ENCODE measurements around the gene TRAPPC11.

Gene TRAPPC11

DNA sequence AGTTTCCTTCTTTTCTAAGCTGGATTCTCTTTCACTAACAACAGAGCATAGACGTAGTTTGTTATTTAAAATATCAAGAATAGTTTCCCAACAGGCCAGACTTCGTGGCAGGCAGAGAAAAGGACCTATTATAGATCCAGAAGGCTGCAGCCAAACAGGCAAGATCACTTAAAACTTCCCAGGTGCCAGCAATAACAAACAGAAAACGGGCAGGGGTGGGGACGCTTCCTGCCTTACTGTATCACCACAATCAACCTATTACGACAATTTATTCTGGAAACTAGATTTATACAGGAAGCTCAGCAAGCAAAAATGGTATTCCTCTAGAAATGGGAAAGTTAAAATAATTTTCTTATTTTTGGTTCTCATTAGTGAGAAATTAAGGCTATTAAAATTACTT lies 22.2 kb upstream of the TRAPPC11 start:
- H3K9me2 ChIP-seq (replicated peaks; ENCODE audit: low read depth, low read length), result no peaks in the 10 kb centered on the region
- H2AFZ ChIP-seq (ENCODE audit: low read length), result no peak overlapping the region
- no peaks in the 10 kb centered on the region for H3K9me3 ChIP-seq (ENCODE audit: insufficient read depth, low read depth, low read length)
- H3K4me2 ChIP-seq (ENCODE audit: low read depth, low read length, poor library complexity, severe bottlenecking), result no peak overlapping the region
- no peaks in the 10 kb centered on the region for H3K36me3 ChIP-seq (ENCODE audit: insufficient read depth, low read length)
- H3K9ac ChIP-seq (ENCODE audit: low read depth, low read length, poor library complexity, severe bottlenecking), result no peak overlapping the region
- H3K4me3 ChIP-seq (ENCODE audit: low read length, poor library complexity, severe bottlenecking), result no peak overlapping the region
- H3K79me2 ChIP-seq (ENCODE audit: insufficient read depth, low read length), result no peaks in the 10 kb centered on the region
- H4K20me1 ChIP-seq (ENCODE audit: insufficient read depth, low read length, poor library complexity, severe bottlenecking), result no peaks in the 10 kb centered on the region
- no peaks in the 10 kb centered on the region for H3K27me3 ChIP-seq (ENCODE audit: insufficient read depth, low read length, poor library complexity, severe bottlenecking)
- no peaks in the 10 kb centered on the region for H3K4me1 ChIP-seq (ENCODE audit: insufficient read depth, low read length, poor library complexity, severe bottlenecking)
- no peaks in the 10 kb centered on the region for H3F3A ChIP-seq (ENCODE audit: low read depth)
- TF ChIP-seq, protein P1, sequence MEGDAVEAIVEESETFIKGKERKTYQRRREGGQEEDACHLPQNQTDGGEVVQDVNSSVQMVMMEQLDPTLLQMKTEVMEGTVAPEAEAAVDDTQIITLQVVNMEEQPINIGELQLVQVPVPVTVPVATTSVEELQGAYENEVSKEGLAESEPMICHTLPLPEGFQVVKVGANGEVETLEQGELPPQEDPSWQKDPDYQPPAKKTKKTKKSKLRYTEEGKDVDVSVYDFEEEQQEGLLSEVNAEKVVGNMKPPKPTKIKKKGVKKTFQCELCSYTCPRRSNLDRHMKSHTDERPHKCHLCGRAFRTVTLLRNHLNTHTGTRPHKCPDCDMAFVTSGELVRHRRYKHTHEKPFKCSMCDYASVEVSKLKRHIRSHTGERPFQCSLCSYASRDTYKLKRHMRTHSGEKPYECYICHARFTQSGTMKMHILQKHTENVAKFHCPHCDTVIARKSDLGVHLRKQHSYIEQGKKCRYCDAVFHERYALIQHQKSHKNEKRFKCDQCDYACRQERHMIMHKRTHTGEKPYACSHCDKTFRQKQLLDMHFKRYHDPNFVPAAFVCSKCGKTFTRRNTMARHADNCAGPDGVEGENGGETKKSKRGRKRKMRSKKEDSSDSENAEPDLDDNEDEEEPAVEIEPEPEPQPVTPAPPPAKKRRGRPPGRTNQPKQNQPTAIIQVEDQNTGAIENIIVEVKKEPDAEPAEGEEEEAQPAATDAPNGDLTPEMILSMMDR (conservative IDR thresholded peaks at IDR 0.05; ENCODE audit: low read length), result no peak
- TF ChIP-seq EZH2phosphoT487 (IDR thresholded peaks at IDR 0.05; ENCODE audit: borderline replicate concordance), result no peak

DNA sequence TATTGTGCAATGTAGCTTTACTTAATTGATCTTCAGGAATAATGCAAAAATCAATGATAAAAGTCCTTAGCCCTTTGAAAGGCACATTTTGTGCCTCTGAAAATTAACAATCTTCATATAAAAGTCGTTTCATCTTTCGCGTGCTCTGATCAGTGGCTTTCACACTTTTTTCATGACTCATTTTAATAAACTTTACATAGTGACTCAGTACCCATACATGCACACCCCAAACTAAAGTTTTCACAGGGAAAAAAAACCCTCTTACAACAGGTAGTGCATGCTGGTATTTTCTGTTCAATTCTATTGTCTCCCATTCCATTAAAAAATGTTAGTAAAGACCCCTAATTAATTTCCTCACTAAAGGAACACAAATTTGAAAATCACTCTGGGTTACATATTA lies 21.6 kb upstream of the TRAPPC11 start:
- Histone ChIP-seq H3K36me3 (ENCODE audit: insufficient read depth, low read length) (no peaks in the 10 kb centered on the region), H3K4me2 (ENCODE audit: low read depth, low read length, poor library complexity, severe bottlenecking) (no peak overlapping the region), H3K27me3 (ENCODE audit: insufficient read depth, low read length, poor library complexity, severe bottlenecking) (no peaks in the 10 kb centered on the region), H4K20me1 (ENCODE audit: insufficient read depth, low read length, poor library complexity, severe bottlenecking) (no peaks in the 10 kb centered on the region), H3K4me3 (ENCODE audit: low read length, poor library complexity, severe bottlenecking) (no peak overlapping the region), H3K79me2 (ENCODE audit: insufficient read depth, low read length) (no peaks in the 10 kb centered on the region), H2AFZ (ENCODE audit: low read length) (no peak overlapping the region), H3F3A (ENCODE audit: low read depth) (no peaks in the 10 kb centered on the region), H3K9ac (ENCODE audit: low read depth, low read length, poor library complexity, severe bottlenecking) (no peak overlapping the region), H3K4me1 (ENCODE audit: insufficient read depth, low read length, poor library complexity, severe bottlenecking) (no peaks in the 10 kb centered on the region), H3K9me2 (replicated peaks; ENCODE audit: low read depth, low read length) (no peaks in the 10 kb centered on the region), H3K9me3 (ENCODE audit: insufficient read depth, low read depth, low read length) (no peaks in the 10 kb centered on the region)
- TF ChIP-seq, protein P1 (conservative IDR thresholded peaks at IDR 0.05; ENCODE audit: low read length), result no peak
- no peak for TF ChIP-seq EZH2phosphoT487 (IDR thresholded peaks at IDR 0.05; ENCODE audit: borderline replicate concordance)

DNA sequence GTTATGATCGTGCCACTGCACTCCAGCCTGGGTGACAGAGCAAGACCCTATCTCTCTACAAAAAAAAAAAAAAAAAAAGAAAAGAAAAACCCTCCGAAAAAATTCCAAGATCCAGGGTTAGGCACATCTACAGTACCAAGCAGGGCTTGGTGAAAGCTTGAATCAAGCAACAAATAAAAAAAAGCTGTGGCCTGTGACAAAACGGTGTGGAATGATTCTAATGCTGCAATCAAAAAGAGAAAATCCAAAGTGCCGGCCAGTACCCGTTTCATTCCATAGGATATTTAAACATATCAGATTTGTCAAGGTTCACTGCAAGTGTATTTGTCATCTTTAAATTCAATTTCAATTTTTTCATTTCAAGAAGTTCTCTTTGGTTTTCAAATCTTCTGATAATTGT lies 20.7 kb upstream of the TRAPPC11 start:
- no peak overlapping the region for H2AFZ ChIP-seq (ENCODE audit: low read length)
- H3K4me1 ChIP-seq (ENCODE audit: insufficient read depth, low read length, poor library complexity, severe bottlenecking), result no peaks in the 10 kb centered on the region
- no peaks in the 10 kb centered on the region for H4K20me1 ChIP-seq (ENCODE audit: insufficient read depth, low read length, poor library complexity, severe bottlenecking)
- no peak overlapping the region for H3K4me3 ChIP-seq (ENCODE audit: low read length, poor library complexity, severe bottlenecking)
- H3K36me3 ChIP-seq (ENCODE audit: insufficient read depth, low read length), result no peaks in the 10 kb centered on the region
- no peak overlapping the region for H3K9ac ChIP-seq (ENCODE audit: low read depth, low read length, poor library complexity, severe bottlenecking)
- no peaks in the 10 kb centered on the region for H3K9me3 ChIP-seq (ENCODE audit: insufficient read depth, low read depth, low read length)
- no peak for TF ChIP-seq EZH2phosphoT487 (IDR thresholded peaks at IDR 0.05; ENCODE audit: borderline replicate concordance)
- TF ChIP-seq, protein P1 (conservative IDR thresholded peaks at IDR 0.05; ENCODE audit: low read length), result no peak
- H3K79me2 ChIP-seq (ENCODE audit: insufficient read depth, low read length), result no peaks in the 10 kb centered on the region
- H3K27me3 ChIP-seq (ENCODE audit: insufficient read depth, low read length, poor library complexity, severe bottlenecking), result no peaks in the 10 kb centered on the region
- no peaks in the 10 kb centered on the region for H3F3A ChIP-seq (ENCODE audit: low read depth)
- no peak overlapping the region for H3K4me2 ChIP-seq (ENCODE audit: low read depth, low read length, poor library complexity, severe bottlenecking)
- no peaks in the 10 kb centered on the region for H3K9me2 ChIP-seq (replicated peaks; ENCODE audit: low read depth, low read length)

Data from Loucy (cell line).